Stomach smooth muscle (tissue), 2 donors: ENCODE results near the gene GCLC.

Experiments used
- H3K27ac ChIP-seq: one replicate; pipeline ENCODE4 v1.7.0; 2013; ENCODE audit warnings: mild to moderate bottlenecking, low read length, inconsistent platforms
- H3K27me3 ChIP-seq, 2 donors: one replicate each; pipeline ENCODE4 v1.7.0; 2013; ENCODE audit warnings: low read length in 2 of 2; ENCODE audit not compliant: insufficient read depth in 2 of 2, control insufficient read depth in 1 of 2
- H3K36me3 ChIP-seq, 2 donors: one replicate each; pipeline ENCODE4 v1.7.0; 2013; ENCODE audit warnings: low read length in 2 of 2; ENCODE audit not compliant: control insufficient read depth in 2 of 2, insufficient read depth in 2 of 2
- H3K4me1 ChIP-seq: one replicate; pipeline ENCODE4 v1.7.0; 2013; ENCODE audit warnings: low read length; ENCODE audit not compliant: control insufficient read depth, insufficient read depth
- H3K4me3 ChIP-seq, 2 donors: one replicate each; pipeline ENCODE4 v1.7.0; 2013; ENCODE audit warnings: low read length in 2 of 2
- H3K9ac ChIP-seq, 2 donors: one replicate each; pipeline ENCODE4 v1.7.0; 2013; ENCODE audit warnings: low read length in 2 of 2, mild to moderate bottlenecking in 1 of 2
- H3K9me3 ChIP-seq, 2 donors: one replicate each; pipeline ENCODE4 v1.7.0; 2013; ENCODE audit warnings: low read length in 2 of 2; ENCODE audit not compliant: control insufficient read depth in 2 of 2
- donor health status: healthy.
- donor health status: Pancreatic carcinoma.

Gene GCLC

DNA sequence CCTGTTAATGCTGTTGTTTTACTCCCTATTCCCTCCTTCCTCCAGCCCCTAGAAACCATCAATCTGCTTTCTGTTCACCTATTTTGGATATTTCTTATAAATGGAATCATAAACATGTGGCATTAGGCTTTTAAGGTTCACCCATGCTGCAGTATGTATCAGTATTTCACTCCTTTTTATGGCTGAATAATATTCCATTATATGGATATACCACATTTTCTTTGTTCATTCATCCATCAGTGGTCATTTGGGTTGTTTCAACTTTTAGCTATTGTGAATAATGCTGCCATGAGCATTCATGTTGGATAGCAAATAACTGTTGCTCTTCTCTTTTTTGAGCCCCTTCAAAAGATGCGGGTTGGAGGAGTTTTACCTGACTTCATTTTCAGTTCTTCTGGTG lies 89.2 kb downstream of the GCLC start:
- no peaks in the 10 kb centered on the region for H3K36me3 ChIP-seq
- no peak overlapping the region for H3K27ac ChIP-seq
- no peaks in the 10 kb centered on the region for H3K4me1 ChIP-seq
- H3K9me3 ChIP-seq, result no peaks in the 10 kb centered on the region
- H3K4me3 ChIP-seq, result no peak overlapping the region
- H3K9ac ChIP-seq, result no peak overlapping the region
- no peaks in the 10 kb centered on the region for H3K27me3 ChIP-seq

DNA sequence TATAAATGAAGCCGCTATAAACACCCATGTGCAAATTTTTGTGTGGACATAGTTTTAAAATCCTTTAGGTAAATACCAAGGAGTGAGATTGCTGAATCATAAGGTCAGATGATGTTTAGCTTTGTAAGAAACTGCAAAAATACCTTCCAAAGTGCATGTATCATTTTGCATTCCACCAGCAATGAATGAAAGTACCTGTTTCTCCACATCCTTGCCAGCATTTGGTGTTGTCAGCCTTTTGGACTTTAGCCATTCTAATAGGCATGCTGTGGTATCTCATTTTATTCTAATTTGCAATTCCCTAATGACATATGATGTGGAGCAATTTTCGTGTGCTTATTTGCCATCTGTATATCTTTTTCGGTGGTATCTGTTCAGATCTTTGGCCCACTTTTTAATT lies 93.7 kb downstream of the GCLC start:
- H3K9me3 ChIP-seq, result peaks cover 2 to 4% of the 10 kb centered on the region in 2 donors
- no peak overlapping the region for H3K4me3 ChIP-seq
- H3K36me3 ChIP-seq, result no peaks in the 10 kb centered on the region
- no peak overlapping the region for H3K9ac ChIP-seq
- no peak overlapping the region for H3K27ac ChIP-seq
- no peaks in the 10 kb centered on the region for H3K4me1 ChIP-seq
- H3K27me3 ChIP-seq, result no peaks in the 10 kb centered on the region

DNA sequence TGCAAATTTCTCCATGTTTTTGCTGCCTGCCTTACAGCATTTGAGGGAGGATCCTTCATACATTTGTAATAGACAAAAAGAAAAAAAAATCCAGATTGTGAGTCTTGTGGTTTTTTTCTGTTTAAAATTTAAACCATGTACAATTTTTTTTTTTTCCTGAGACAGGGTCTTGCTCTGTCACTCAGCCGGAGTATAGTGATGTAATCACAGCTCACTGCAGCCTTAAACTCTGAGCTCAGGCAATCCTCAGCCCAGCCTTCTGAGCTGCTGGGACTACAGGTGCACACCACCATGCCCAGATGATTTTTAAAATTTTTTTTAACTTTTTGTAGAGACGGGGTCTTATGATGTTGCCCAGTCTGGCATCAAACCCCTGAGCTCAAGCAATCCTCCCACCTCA lies 97.0 kb downstream of the GCLC start:
- Histone ChIP-seq H3K9ac (no peak overlapping the region), H3K27me3 (no peaks in the 10 kb centered on the region), H3K4me3 (no peak overlapping the region), H3K27ac (no peak overlapping the region), H3K9me3 (peaks cover 2 to 4% of the 10 kb centered on the region in 2 donors), H3K4me1 (no peaks in the 10 kb centered on the region), H3K36me3 (no peaks in the 10 kb centered on the region)
